CD4-positive, alpha-beta T cell treated with Interleukin-17A for 1 hour (primary cell): Measurements from ENCODE around the gene PCDHA13.
"Not testable (repeated sequence)": the region's sequence is repeated elsewhere in the genome, so short reads cannot be mapped to it uniquely, and the experiment has no call there.

Source experiments
- DNase-seq: peaks from one replicate; pipeline ENCODE4 v3.0.0-alpha.2; 2020

Gene PCDHA13

DNA sequence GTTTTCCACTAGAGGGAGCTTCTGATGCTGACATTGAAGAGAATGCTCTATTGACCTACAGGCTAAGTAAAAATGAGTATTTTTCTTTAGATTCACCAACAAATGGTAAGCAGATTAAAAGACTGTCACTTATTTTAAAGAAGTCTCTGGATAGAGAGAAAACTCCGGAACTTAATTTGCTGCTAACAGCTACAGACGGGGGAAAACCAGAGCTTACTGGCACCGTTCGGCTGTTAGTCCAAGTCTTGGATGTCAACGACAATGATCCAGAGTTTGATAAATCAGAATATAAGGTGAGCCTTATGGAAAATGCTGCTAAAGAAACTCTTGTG is 12.4 kb upstream of the PCDHA13 start:
- no peak for DNase-seq

DNA sequence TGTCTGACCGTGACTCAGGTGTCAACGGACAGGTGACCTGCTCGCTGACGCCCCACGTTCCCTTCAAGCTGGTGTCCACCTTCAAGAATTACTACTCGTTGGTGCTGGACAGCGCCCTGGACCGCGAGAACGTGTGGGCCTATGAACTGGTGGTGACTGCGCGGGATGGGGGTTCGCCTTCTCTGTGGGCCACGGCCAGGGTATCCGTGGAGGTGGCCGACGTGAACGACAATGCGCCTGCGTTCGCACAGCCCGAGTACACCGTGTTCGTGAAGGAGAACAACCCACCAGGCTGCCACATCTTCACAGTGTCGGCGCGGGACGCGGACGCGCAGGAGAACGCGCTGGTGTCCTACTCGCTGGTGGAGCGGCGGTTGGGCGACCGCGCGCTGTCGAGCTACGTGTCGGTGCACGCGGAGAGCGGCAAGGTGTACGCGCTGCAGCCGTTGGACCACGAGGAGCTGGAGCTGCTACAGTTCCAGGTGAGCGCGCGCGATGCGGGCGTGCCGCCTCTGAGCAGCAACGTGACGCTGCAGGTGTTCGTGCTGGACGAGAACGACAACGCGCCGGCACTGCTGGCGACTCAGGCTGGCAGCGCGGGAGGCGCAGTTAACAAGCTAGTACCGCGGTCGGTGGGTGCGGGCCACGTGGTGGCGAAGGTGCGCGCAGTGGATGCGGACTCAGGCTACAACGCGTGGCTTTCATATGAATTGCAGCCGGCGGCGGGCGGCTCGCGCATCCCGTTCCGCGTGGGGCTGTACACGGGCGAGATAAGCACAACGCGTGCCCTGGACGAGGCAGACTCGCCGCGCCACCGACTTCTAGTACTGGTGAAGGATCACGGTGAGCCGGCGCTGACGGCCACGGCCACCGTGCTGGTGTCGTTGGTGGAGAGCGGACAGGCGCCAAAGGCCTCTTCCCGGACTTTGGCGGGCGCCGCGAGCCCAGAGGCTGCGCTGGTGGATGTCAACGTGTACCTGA is 11.4 kb upstream of the PCDHA13 start:
- DNase-seq = no peak

DNA sequence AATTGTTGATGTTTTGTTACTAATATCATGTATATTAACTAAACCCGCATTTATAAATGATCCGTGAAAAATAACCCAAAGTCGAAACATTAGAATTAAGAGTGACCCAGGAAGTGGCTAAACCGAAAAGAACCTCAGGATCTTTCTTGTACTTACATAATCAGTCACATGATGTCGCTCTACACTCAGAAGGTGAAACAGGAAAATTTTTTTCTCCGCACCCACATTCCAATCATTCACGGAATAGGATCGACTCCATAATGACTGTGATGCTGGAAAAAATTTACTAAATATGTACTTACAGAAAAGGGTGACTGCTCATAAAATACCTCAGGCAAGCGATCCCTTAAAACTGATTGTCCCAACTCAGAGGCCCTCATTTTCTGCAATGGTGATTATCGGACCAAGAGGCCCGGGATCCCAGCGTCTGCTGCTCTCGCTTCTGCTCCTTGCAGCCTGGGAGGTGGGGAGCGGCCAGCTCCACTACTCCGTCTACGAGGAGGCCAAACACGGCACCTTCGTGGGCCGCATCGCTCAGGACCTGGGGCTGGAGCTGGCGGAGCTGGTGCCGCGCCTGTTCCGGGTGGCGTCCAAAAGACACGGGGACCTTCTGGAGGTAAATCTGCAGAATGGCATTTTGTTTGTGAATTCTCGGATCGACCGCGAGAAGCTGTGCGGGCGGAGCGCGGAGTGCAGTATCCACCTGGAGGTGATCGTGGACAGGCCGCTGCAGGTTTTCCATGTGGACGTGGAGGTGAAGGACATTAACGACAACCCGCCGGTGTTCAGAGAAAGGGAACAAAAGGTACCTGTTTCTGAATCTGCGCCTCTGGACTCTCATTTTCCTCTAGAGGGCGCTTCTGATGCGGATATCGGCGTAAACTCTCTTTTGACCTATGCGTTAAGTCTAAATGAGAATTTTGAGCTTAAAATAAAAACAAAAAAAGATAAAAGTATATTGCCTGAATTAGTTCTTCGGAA is 6.5 kb upstream of the PCDHA13 start, which contains the start of gene PCDHA12:
PCDHA12 (plus strand) TSS at position 224 of the 981 bp plus-strand sequence; CDS start at position 389, 165 bp downstream.
- DNase-seq = no peak

DNA sequence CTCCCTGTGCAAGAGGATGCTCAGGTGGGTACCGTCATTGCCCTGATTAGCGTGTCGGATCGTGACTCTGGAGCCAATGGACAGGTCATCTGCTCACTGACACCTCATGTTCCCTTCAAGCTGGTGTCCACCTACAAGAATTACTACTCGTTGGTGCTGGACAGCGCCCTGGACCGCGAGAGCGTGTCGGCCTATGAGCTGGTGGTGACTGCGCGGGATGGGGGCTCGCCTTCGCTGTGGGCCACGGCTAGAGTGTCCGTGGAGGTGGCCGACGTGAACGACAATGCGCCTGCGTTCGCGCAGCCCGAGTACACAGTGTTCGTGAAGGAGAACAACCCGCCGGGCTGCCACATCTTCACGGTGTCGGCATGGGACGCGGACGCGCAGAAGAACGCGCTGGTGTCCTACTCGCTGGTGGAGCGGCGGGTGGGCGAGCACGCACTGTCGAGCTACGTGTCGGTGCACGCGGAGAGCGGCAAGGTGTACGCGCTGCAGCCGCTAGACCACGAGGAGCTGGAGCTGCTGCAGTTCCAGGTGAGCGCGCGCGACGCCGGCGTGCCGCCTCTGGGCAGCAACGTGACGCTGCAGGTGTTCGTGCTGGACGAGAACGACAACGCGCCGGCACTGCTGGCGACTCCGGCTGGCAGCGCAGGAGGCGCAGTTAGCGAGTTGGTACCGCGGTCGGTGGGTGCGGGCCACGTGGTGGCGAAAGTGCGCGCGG is 5.2 kb upstream of the PCDHA13 start:
- DNase-seq = not testable (repeated sequence)

DNA sequence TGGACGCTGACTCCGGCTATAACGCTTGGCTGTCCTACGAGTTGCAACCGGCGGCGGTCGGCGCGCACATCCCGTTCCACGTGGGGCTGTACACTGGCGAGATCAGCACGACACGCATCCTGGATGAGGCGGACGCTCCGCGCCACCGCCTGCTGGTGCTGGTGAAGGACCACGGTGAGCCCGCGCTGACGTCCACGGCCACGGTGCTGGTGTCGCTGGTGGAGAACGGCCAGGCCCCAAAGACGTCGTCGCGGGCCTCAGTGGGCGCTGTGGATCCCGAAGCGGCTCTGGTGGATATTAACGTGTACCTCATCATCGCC is 4.7 kb upstream of the PCDHA13 start:
- DNase-seq = no peak

DNA sequence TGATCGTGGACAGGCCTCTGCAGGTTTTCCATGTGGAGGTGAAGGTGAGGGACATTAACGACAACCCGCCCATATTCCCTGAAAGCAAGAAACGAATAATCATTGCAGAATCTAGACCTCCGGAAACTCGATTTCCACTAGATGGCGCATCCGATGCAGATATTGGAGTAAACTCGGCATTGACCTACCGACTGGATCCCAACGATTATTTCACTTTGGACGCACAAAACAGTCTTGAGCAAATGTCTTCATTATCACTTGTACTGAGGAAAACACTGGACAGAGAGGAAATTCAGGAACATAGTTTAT is 621 bp downstream of the PCDHA13 start:
- DNase-seq = no peak

DNA sequence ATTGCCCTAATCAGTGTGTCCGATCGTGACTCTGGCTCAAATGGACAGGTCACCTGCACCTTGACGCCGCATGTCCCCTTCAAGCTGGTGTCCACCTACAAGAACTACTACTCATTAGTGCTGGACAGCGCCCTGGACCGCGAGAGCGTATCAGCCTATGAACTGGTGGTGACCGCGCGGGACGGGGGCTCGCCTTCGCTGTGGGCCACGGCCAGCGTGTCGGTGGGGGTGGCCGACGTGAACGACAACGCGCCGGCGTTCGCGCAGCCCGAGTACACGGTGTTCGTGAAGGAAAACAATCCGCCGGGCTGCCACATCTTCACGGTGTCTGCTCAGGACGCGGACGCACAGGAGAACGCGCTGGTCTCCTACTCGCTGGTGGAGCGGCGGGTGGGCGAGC is 1.4 kb downstream of the PCDHA13 start:
- DNase-seq = no peak

DNA sequence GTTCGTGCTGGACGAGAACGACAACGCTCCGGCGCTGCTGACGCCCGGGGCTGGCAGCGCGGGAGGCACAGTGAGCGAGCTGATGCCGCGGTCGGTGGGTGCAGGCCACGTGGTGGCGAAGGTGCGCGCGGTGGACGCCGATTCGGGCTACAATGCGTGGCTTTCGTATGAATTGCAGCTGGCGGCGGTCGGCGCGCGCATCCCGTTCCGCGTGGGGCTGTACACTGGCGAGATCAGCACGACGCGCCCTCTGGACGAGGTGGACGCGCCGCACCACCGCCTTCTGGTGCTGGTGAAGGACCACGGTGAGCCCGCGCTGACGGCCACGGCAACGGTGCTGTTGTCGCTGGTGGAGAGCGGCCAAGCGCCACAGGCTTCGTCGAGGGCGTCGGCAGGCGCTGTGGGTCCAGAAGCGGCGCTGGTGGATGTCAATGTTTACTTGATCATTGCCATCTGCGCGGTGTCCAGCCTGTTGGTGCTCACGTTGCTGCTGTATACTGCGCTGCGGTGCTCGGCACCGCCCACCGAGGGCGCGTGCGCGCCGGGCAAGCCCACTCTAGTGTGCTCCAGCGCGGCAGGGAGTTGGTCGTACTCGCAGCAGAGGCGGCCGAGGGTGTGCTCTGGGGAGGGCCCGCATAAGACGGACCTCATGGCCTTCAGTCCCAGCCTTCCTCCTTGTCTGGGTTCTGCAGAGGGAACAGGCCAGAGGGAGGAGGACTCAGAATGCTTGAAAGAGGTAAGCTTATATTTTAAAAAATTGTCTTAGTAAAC is 2.2 kb downstream of the PCDHA13 start:
- DNase-seq = no peak

DNA sequence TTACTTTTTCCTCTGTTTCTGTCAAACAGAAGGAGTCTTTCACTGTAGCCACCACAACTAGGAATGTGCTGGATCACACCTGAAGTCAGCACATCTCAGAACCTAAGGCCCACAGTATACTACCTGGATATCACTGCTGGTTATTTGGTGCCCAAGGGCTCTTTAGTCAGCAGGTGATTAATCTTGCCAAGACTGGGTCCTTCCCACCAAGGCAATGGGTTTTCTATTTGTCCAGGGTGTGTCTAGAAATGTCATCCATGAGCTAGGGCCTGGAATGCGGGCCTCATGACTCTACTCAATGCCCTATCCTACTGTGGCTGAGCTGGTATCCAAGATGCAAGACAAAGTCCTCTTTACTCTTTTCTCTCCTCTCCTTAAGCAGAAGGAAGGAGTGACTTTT is 34.4 kb downstream of the PCDHA13 start:
- DNase-seq = no peak

DNA sequence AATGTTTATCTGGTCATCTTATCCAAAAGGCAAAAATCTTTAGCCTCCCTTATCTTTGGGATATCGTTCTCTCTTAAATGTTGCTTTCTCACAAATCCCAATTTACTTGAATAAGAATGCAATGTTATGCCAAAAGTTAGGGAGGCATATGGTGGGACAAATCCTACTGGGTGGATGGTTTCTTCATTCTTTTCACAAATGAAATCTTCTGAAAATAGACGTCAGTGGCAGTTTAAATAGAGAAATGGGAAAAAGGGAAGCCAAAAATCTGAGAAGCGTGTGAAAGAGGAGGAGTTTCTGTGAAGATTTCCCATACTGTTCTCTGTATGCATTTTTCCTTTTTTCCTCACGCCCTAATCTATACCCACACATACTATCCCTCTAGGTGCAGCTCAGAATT is 41.7 kb downstream of the PCDHA13 start:
- no peak for DNase-seq

DNA sequence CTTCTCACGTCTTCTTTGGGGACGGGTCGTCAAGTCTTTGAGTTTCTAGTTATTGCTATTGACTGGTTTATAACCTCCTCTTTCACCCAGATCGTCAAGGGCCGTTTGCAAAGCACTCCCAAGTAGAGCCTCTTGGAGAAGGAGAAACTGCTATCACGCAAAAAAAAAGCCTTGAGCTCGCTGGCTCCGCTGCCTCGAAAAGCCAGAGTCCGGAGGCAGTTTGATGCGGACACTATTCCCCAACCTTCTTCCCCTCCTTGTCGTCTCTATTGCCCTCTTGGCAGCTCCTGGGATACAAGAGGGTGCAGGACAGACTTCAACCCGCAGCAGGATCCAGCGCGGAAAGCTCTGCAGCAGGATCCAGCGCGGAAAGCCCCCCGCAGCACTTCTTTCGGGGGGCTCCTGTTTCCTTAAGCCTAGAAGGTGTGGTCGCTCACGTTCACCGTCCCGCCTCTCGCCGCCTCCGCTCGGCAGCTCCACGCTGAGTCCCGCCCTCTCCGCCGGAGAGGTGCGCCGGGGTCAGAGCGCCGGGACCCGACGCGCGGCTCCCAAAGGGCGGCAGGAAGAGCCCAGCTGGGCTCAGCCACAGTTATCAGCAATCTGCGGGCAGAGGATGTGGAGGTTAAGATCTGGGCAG is 44.0 kb downstream of the PCDHA13 start, which contains the start of gene PCDHAC1:
PCDHAC1 (plus strand) TSS at position 494 of the 637 bp plus-strand sequence. CDS start 594 bp downstream, outside the sequence.
- DNase-seq = no peak

DNA sequence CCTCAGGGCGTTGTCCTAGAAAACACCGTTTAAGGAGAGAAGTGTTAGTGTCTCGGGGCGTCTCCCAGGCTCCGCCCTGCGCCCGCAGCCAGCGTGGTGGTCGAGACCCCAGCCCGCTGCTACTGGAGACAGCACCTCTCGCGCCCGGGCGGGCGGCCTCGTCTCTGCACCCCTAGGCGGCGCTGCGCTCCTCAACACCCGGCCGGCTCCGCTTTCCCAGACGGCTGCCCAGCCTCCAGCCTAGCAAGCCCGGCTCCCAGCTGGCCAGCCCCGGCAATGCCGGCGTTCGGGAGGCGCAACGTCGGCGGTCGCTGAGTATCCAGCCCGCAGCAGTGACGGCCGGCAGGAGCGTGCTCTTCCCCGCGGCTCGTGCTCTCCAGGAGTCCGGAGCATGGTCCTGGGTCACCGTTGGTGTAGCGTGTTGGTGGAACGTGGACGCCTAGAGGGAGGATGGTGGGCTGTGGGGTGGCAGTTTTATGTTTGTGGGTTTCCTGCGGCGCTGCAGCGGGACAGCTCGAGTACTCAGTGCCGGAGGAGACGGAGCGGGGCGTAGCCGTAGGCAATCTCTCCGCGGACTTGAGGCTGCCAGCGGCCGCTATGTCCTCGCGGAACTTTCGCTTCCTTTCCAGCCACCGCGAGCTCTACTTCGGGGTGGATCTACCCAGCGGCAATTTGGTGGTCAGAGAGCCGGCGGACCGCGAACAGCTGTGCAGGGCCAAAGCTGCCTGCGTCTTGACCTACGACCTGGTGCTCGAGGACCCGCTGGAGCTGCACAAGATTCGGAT is 44.7 kb downstream of the PCDHA13 start:
- peak; percentile 11 for DNase-seq

DNA sequence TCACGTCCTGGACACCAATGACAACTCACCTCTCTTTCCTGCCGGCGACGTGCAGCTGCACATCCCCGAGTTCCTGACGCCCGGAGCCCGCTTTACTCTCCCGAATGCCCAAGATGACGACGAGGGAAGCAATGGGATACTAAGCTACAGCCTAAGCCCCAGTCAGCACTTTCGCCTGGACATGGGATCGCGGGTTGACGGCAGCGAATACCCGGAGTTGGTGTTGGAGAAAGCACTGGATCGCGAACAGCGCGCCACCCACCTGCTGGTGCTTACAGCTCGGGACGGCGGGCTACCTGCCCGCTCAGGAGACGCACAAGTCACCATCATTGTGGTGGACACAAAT is 45.3 kb downstream of the PCDHA13 start:
- no peak for DNase-seq
